Stomach (tissue), 4 donors: Measurements from ENCODE around the gene CMIP.

ENCODE experiments used
- EP300 ChIP-seq: sonication (generic); formaldehyde crosslinking; IDR thresholded peaks from one replicate; pipeline ENCODE4 v1.6.1; 2017; ENCODE audit warnings: antibody characterized with exemption
- POLR2A ChIP-seq, 4 donors: fragments of 450-650 bp; IDR thresholded peaks; one replicate each; pipeline ENCODE4 v1.6.1; 2016; ENCODE audit warnings: antibody characterized with exemption in 4 of 4, control low read depth in 2 of 4, mild to moderate bottlenecking in 1 of 4, moderate library complexity in 1 of 4
- POLR2AphosphoS5 ChIP-seq, 3 donors: sonication (generic); formaldehyde crosslinking; IDR thresholded peaks; one replicate each; pipeline ENCODE4 v1.6.1; 2016; ENCODE audit warnings: antibody characterized with exemption in 3 of 3
- TF ChIP-seq, protein P1 (sequence below), 7 experiments: fragments of 450-650 bp in 4 of 7; fragments of 200-600 bp in 3 of 7; sonication (generic) in 3 of 7; IDR thresholded peaks; one replicate each; pipeline ENCODE4 v1.5.1; 2016 to 2019; ENCODE audit warnings: antibody characterized with exemption in 7 of 7, control low read depth in 2 of 7, mild to moderate bottlenecking in 1 of 7

DNA sequence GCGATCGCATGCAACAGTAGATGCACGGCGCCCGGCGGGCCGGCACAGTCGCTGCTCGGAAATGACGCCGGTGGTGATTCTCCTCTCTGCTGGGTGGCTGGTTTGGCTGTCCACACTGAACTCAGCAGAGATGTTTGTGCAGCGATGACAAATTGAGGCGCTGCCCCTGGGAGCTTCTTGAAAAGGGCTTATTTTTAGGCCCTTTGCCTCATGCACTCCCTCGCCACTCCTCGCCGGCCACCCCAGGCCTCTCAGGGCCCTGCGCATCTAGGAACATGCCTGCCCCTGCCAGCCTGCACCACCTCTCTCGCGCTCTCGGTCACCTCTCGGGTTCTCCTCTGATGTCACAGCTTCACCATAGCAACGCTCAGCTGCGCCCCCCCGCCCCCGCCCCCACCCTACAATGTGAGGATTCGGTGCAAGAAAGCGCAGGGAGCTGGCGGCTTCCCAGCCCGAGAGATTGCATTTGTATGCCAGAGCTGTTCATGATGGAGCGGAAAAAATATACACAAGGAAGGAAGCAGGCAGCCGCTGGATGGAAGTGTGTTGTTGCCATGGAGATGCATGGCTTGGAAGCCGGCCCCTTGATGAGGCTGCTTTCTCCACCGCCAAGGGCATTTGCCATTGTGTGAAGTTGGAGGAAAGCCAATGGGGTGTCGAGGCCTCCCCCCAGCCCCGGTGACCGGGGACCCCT, 253.2 kb downstream of the CMIP start:
- TF ChIP-seq, protein P1, sequence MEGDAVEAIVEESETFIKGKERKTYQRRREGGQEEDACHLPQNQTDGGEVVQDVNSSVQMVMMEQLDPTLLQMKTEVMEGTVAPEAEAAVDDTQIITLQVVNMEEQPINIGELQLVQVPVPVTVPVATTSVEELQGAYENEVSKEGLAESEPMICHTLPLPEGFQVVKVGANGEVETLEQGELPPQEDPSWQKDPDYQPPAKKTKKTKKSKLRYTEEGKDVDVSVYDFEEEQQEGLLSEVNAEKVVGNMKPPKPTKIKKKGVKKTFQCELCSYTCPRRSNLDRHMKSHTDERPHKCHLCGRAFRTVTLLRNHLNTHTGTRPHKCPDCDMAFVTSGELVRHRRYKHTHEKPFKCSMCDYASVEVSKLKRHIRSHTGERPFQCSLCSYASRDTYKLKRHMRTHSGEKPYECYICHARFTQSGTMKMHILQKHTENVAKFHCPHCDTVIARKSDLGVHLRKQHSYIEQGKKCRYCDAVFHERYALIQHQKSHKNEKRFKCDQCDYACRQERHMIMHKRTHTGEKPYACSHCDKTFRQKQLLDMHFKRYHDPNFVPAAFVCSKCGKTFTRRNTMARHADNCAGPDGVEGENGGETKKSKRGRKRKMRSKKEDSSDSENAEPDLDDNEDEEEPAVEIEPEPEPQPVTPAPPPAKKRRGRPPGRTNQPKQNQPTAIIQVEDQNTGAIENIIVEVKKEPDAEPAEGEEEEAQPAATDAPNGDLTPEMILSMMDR (IDR thresholded peaks at IDR 0.05), result no peak
- TF ChIP-seq POLR2AphosphoS5 (IDR thresholded peaks at IDR 0.05), result peak in 1 of 3 donors; percentile 20
- TF ChIP-seq EP300, result no peak
- TF ChIP-seq POLR2A (IDR thresholded peaks at IDR 0.05), result no peak
